ENCODE measurements around the gene QKI. TPM values are rescaled to one million over a fixed set of nuclear protein-coding genes. Genes with fewer than 3 reads are reported as not detected.

Gene QKI
- total and polyA plus RNA-seq, 2 of the 8 experiments (the other 6 are each of a cell fraction or from before 2014, with no cell fraction given), result 181 to 183 TPM

DNA sequence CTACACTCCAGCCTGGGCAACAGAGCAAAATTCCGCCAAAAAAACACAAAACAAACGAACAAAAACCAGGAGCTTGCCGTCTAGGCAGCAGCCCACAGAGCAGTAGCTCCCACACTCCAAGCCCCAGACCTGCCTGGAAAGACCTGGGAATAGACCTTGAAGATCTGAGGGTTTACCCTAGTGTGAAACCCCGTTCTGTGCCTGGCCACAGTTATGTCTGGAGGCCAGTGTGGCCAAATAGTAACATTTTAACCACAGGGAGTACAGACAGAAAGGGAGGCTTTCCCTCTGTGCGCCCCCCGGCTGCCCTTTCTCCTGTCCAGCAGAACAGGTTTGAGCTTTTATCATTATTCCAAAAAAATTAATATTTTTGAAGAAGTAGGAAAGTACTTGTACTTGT lies 172.4 kb downstream of the QKI start:
- H3K79me2 ChIP-seq (ENCODE audit: control insufficient read depth in 1 of 2, insufficient read depth in 2 of 2, low read length in 2 of 2), result no peaks in the 10 kb centered on the region
- no peak for DNase-seq (ENCODE audit: low read depth in 1 of 2, low spot score in 2 of 2)
- H2AFZ ChIP-seq (ENCODE audit: low read length), result no peak overlapping the region
- CTCF ChIA-PET (ENCODE audit: partially characterized antibody), result interaction anchor here (1.8 kb wide), 1 partner anchor 43 kb away, joined by 4 read pairs; no protein-coding TSS in a partner anchor
- no peaks in the 10 kb centered on the region for H4K20me1 ChIP-seq (replicated peaks in 1 of 2; ENCODE audit: control insufficient read depth in 1 of 2, insufficient read depth in 2 of 2, low read length in 2 of 2)
- no peak for FAIRE-seq
- H3K18ac ChIP-seq (ENCODE audit: extremely low read depth, low read length), result no peak overlapping the region
- H3K4me2 ChIP-seq (ENCODE audit: insufficient read depth in 1 of 2, low read depth in 2 of 2, low read length in 2 of 2), result no peak overlapping the region
- no peak overlapping the region for H2BK12ac ChIP-seq (ENCODE audit: low read depth, low read length)
- H2BK15ac ChIP-seq (ENCODE audit: low read length), result no peak overlapping the region
- no peak overlapping the region for H3K4me3 ChIP-seq (ENCODE audit: extremely low read depth in 1 of 4, insufficient read depth in 2 of 4, low read depth in 3 of 4, low read length in 4 of 4)
- H3K56ac ChIP-seq (replicated peaks; ENCODE audit: insufficient read length, low read depth, low read length), result no peak overlapping the region
- no peak overlapping the region for H2BK5ac ChIP-seq (ENCODE audit: low read depth, low read length)
- POLR2A ChIA-PET (ENCODE audit: partially characterized antibody), result no interaction called here
- no peak overlapping the region for H3K4ac ChIP-seq (replicated peaks; ENCODE audit: insufficient read length, low read depth, low read length)
- H3K23me2 ChIP-seq (ENCODE audit: low read depth, low read length), result no peaks in the 10 kb centered on the region
- peaks cover 0 to 6% of the 10 kb centered on the region in 2 experiments; a peak in 1 of 4 replicates for H3K9me3 ChIP-seq (ENCODE audit: insufficient read depth in 2 of 2, low read depth in 1 of 2, low read length in 1 of 2)
- H3K79me1 ChIP-seq (ENCODE audit: low read depth, low read length), result no peaks in the 10 kb centered on the region
- H4K91ac ChIP-seq (replicated peaks; ENCODE audit: insufficient read length, low read length), result no peak overlapping the region
- TF ChIP-seq BCL11A (IDR thresholded peaks at IDR 0.05; ENCODE audit: low read depth in 2 of 2, low read length in 2 of 2) (no peak), CREB1 (IDR thresholded peaks at IDR 0.05) (no peak), KDM4A (IDR thresholded peaks at IDR 0.05; ENCODE audit: low read depth, low read length, severe bottlenecking) (no peak), NRF1 (IDR thresholded peaks at IDR 0.05; ENCODE audit: low read depth, low read length) (no peak), RNF2 (IDR thresholded peaks at IDR 0.05; ENCODE audit: borderline replicate concordance, low read depth, low read length, missing control alignments, poor library complexity, severe bottlenecking) (no peak)
- TF ChIP-seq, protein P1, sequence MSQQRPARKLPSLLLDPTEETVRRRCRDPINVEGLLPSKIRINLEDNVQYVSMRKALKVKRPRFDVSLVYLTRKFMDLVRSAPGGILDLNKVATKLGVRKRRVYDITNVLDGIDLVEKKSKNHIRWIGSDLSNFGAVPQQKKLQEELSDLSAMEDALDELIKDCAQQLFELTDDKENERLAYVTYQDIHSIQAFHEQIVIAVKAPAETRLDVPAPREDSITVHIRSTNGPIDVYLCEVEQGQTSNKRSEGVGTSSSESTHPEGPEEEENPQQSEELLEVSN (IDR thresholded peaks at IDR 0.05), result no peak
- TF ChIP-seq, protein P2, sequence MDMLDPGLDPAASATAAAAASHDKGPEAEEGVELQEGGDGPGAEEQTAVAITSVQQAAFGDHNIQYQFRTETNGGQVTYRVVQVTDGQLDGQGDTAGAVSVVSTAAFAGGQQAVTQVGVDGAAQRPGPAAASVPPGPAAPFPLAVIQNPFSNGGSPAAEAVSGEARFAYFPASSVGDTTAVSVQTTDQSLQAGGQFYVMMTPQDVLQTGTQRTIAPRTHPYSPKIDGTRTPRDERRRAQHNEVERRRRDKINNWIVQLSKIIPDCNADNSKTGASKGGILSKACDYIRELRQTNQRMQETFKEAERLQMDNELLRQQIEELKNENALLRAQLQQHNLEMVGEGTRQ (IDR thresholded peaks at IDR 0.05; ENCODE audit: low read length), result no peak
- H3K23ac ChIP-seq (ENCODE audit: insufficient read length), result no peak overlapping the region
- H3K4me1 ChIP-seq (replicated peaks in 1 of 4; ENCODE audit: control insufficient read depth in 3 of 4, insufficient read depth in 4 of 4, low read length in 3 of 4), result no peaks in the 10 kb centered on the region
- H3K27ac ChIP-seq (ENCODE audit: low read depth, low read length), result no peak overlapping the region
- no peak overlapping the region for H4K5ac ChIP-seq (ENCODE audit: insufficient read length, low read depth, low read length)
- no peak overlapping the region for H3K14ac ChIP-seq (ENCODE audit: insufficient read length)
- H3K27me3 ChIP-seq (replicated peaks in 1 of 4; ENCODE audit: control insufficient read depth in 3 of 4, extremely low read depth in 1 of 4, insufficient read depth in 3 of 4, low read length in 3 of 4), result no peaks in the 10 kb centered on the region
- H4K8ac ChIP-seq (ENCODE audit: extremely low read depth, insufficient read depth, low read length), result no peak overlapping the region
- H2BK20ac ChIP-seq (ENCODE audit: low read length), result no peak overlapping the region
- 83% methylated on average over 6 of the region's 6 CpGs; no CpG with 5 or more reads in 1 of the 2 experiments for WGBS, 2 experiments (ENCODE audit: extremely low coverage in 1 of 2, insufficient coverage in 1 of 2, insufficient read length in 1 of 2, insufficient replicate concordance in 2 of 2, low coverage in 1 of 2, low lambda C conversion rate in 2 of 2, missing lambda C conversion rate in 1 of 2)
- no peak overlapping the region for H2BK120ac ChIP-seq (replicated peaks; ENCODE audit: low read depth, low read length)
- no peaks in the 10 kb centered on the region for H3K36me3 ChIP-seq (ENCODE audit: control insufficient read depth in 2 of 4, insufficient read depth in 4 of 4, low read length in 3 of 4)
- H2AK5ac ChIP-seq (ENCODE audit: low read depth, low read length), result no peak overlapping the region
- no peak overlapping the region for H3K9ac ChIP-seq (replicated peaks in 1 of 4; ENCODE audit: extremely low read depth in 1 of 4, low read depth in 3 of 4, low read length in 3 of 4)
